HEK293 (cell line): ENCODE results near the gene TP73.

Source experiments
- BCL11B ChIP-seq: fragments of 450-650 bp; formaldehyde crosslinking; IDR thresholded peaks from 2 replicates; pipeline ENCODE4 v1.5.1; 2016; ENCODE audit warnings: low read depth, missing biosample characterization, missing genetic modification characterization
- SCRT2 ChIP-seq: fragments of 450-650 bp; formaldehyde crosslinking; IDR thresholded peaks from 2 replicates; pipeline ENCODE4 v1.5.1; 2016; ENCODE audit warnings: missing biosample characterization, missing genetic modification characterization
- SP2 ChIP-seq: fragments of 450-650 bp; formaldehyde crosslinking; IDR thresholded peaks from 2 replicates; pipeline ENCODE4 v1.5.1; 2016; ENCODE audit warnings: missing biosample characterization, missing genetic modification characterization
- ZNF274 ChIP-seq, 2 experiments: fragments of 200-500 bp in 1 of 2; fragments of 450-650 bp in 1 of 2; sonication (Bioruptor generic) in 1 of 2; formaldehyde crosslinking in 1 of 2; IDR thresholded peaks; 2 replicates each; pipeline versions ENCODE4 v1.5.1 to v1.6.1; 2014 to 2016; ENCODE audit warnings: borderline replicate concordance in 1 of 2, inconsistent platforms in 1 of 2, low read length in 1 of 2, missing biosample characterization in 1 of 2, missing genetic modification characterization in 1 of 2
- ZNF324 ChIP-seq: fragments of 450-650 bp; formaldehyde crosslinking; IDR thresholded peaks from 2 replicates; pipeline ENCODE4 v1.5.1; 2016; ENCODE audit warnings: missing biosample characterization, missing genetic modification characterization
- ZNF510 ChIP-seq: fragments of 450-650 bp; formaldehyde crosslinking; IDR thresholded peaks from 2 replicates; pipeline ENCODE4 v1.5.1; 2018; ENCODE audit warnings: mild to moderate bottlenecking, missing genetic modification characterization, missing biosample characterization; ENCODE audit not compliant: insufficient replicate concordance
- ZNF571 ChIP-seq: fragments of 450-650 bp; formaldehyde crosslinking; IDR thresholded peaks from 2 replicates; pipeline ENCODE4 v1.5.0; 2017; ENCODE audit warnings: missing biosample characterization, missing genetic modification characterization
- ZNF600 ChIP-seq: fragments of 450-650 bp; formaldehyde crosslinking; IDR thresholded peaks from 2 replicates; pipeline ENCODE4 v1.5.1; 2016; ENCODE audit warnings: missing biosample characterization, missing genetic modification characterization
- ZNF707 ChIP-seq: fragments of 450-650 bp; formaldehyde crosslinking; IDR thresholded peaks from 2 replicates; pipeline ENCODE4 v1.5.1; 2016; ENCODE audit warnings: missing biosample characterization, missing genetic modification characterization
- ZNF76 ChIP-seq: fragments of 450-650 bp; formaldehyde crosslinking; IDR thresholded peaks from 2 replicates; pipeline ENCODE4; 2016; ENCODE audit warnings: low read depth, missing biosample characterization, missing genetic modification characterization, borderline replicate concordance
- ZNF843 ChIP-seq: fragments of 450-650 bp; formaldehyde crosslinking; IDR thresholded peaks from 2 replicates; pipeline ENCODE4 v1.5.1; 2016; ENCODE audit warnings: missing biosample characterization, missing genetic modification characterization
- TF ChIP-seq, protein P1 (sequence below): fragments of 450-650 bp; formaldehyde crosslinking; IDR thresholded peaks from 2 replicates; pipeline ENCODE4 v1.5.1; 2016; ENCODE audit warnings: missing biosample characterization, missing genetic modification characterization
- TF ChIP-seq, protein P2 (sequence below): fragments of 450-650 bp; formaldehyde crosslinking; IDR thresholded peaks from 2 replicates; pipeline ENCODE4 v1.5.1; 2016; ENCODE audit warnings: missing biosample characterization, missing genetic modification characterization

- TF ChIP-seq, protein P1, sequence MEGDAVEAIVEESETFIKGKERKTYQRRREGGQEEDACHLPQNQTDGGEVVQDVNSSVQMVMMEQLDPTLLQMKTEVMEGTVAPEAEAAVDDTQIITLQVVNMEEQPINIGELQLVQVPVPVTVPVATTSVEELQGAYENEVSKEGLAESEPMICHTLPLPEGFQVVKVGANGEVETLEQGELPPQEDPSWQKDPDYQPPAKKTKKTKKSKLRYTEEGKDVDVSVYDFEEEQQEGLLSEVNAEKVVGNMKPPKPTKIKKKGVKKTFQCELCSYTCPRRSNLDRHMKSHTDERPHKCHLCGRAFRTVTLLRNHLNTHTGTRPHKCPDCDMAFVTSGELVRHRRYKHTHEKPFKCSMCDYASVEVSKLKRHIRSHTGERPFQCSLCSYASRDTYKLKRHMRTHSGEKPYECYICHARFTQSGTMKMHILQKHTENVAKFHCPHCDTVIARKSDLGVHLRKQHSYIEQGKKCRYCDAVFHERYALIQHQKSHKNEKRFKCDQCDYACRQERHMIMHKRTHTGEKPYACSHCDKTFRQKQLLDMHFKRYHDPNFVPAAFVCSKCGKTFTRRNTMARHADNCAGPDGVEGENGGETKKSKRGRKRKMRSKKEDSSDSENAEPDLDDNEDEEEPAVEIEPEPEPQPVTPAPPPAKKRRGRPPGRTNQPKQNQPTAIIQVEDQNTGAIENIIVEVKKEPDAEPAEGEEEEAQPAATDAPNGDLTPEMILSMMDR (tag by site-specific recombination): no peak
- no peak for TF ChIP-seq SCRT2 (tag by site-specific recombination)
- no peak for TF ChIP-seq ZNF707 (tag by site-specific recombination)
- no peak for TF ChIP-seq ZNF600
- no peak for TF ChIP-seq BCL11B (tag by site-specific recombination)
- TF ChIP-seq SP2 (tag by site-specific recombination): no peak
- no peak for TF ChIP-seq ZNF76 (tag by site-specific recombination)
- no peak for TF ChIP-seq ZNF274 (IDR thresholded peaks at IDR 0.05; ENCODE audit: low read length)
- no peak for TF ChIP-seq ZNF274 (tag by site-specific recombination; IDR thresholded peaks at IDR 0.05; ENCODE audit: borderline replicate concordance)
- TF ChIP-seq ZNF324 (tag by site-specific recombination): no peak
- no peak for TF ChIP-seq ZNF510
- no peak for TF ChIP-seq ZNF843
- no peak for TF ChIP-seq ZNF571 (tag by site-specific recombination)
- TF ChIP-seq, protein P2, sequence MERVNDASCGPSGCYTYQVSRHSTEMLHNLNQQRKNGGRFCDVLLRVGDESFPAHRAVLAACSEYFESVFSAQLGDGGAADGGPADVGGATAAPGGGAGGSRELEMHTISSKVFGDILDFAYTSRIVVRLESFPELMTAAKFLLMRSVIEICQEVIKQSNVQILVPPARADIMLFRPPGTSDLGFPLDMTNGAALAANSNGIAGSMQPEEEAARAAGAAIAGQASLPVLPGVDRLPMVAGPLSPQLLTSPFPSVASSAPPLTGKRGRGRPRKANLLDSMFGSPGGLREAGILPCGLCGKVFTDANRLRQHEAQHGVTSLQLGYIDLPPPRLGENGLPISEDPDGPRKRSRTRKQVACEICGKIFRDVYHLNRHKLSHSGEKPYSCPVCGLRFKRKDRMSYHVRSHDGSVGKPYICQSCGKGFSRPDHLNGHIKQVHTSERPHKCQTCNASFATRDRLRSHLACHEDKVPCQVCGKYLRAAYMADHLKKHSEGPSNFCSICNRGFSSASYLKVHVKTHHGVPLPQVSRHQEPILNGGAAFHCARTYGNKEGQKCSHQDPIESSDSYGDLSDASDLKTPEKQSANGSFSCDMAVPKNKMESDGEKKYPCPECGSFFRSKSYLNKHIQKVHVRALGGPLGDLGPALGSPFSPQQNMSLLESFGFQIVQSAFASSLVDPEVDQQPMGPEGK: no peak
These were observed 69.7 kb downstream of the TP73 start for GRCh38 chr1:3721955-3722465.
